Measurements from ENCODE around the gene TARS3. TPM values are rescaled to one million over a fixed set of nuclear protein-coding genes. Genes with fewer than 3 reads are reported as not detected.

The TARS3 gene
- total and polyA plus RNA-seq, 2 donors (not counting 1 experiment from before 2014, with no cell fraction given): 9.7 to 27.0 TPM

DNA sequence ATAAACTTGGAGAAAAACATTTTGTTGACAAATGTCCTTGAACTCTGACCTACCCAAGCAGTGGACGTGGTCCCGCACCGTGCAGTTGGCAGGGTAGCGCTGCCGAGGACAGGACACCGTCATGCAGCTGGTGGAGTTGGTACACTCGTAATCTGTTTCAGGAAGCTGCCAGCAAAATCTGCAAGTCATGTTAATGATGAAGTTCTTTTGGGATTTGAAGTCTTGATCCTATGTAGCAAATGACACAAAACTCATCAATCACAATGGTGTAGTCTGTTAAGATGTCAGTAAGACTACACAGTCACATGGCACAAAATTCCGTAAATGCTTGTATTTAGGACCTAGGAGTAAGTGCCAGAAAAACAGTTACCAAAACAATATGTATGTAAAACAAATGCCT, 77.6 kb downstream of the TARS3 start:
- Histone ChIP-seq H3K79me2 (ENCODE audit: control insufficient read depth, insufficient read depth, low read length) (peaks cover 48% of the 10 kb centered on the region), H3K36me3 (replicated peaks in 1 of 2; ENCODE audit: control extremely low read depth in 1 of 2, control insufficient read depth in 1 of 2, extremely low read depth in 1 of 2, insufficient read depth in 2 of 2, low read length in 1 of 2) (peaks cover 0 to 74% of the 10 kb centered on the region in 2 experiments)
- intact Hi-C loops (cut with micrococcal nuclease): no loop called here

DNA sequence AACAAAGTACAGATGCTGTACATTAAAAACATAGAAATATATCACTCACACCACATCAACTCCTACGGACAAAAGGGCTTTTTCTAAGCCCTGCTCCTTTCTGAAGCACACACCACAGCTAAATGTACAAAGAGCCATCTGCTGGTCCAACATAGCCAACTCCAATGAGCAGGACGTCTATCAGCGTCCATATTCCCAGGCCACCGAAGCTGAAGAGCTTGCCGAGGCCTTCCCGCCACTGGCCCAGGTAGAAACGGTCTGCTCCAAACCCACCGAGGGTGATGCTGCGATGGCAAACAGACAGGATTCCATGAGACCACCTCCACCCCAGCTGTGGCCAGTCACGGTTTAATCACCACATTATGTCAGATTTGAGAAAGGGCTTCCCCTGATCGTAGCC, 81.9 kb downstream of the TARS3 start:
- no peak overlapping the region for H3K4me3 ChIP-seq (ENCODE audit: control extremely low read depth in 1 of 5, extremely low read depth in 1 of 5, insufficient read depth in 1 of 5, low read depth in 2 of 5, low read length in 4 of 5)
- Mint-ChIP-seq H3K27ac (peak overlapping the region; percentile 27), H3K4me1 (peaks cover 18% of the 10 kb centered on the region), H3K4me3 (no peak overlapping the region), H3K27me3 (no peaks in the 10 kb centered on the region), H3K9me3 (ENCODE audit: insufficient read depth) (no peaks in the 10 kb centered on the region)
- ChIA-PET POLR2A (no interaction called here), CTCF (interaction anchor here (0.8 to 6.8 kb wide), 9 partner anchors 9 to 364 kb away, joined by 3 to 159 read pairs (median 4); partner anchors contain the start of gene SNRPA1)
- no peaks in the 10 kb centered on the region for H3K9me3 ChIP-seq (ENCODE audit: control extremely low read depth in 1 of 3, control insufficient read depth in 2 of 3, insufficient read depth in 1 of 3, low read length in 2 of 3)
- H3K36me3 ChIP-seq (replicated peaks in 1 of 2; ENCODE audit: control extremely low read depth in 1 of 2, control insufficient read depth in 1 of 2, extremely low read depth in 1 of 2, insufficient read depth in 2 of 2, low read length in 1 of 2): peaks cover 0 to 65% of the 10 kb centered on the region in 2 experiments
- TF ChIP-seq, protein P1, sequence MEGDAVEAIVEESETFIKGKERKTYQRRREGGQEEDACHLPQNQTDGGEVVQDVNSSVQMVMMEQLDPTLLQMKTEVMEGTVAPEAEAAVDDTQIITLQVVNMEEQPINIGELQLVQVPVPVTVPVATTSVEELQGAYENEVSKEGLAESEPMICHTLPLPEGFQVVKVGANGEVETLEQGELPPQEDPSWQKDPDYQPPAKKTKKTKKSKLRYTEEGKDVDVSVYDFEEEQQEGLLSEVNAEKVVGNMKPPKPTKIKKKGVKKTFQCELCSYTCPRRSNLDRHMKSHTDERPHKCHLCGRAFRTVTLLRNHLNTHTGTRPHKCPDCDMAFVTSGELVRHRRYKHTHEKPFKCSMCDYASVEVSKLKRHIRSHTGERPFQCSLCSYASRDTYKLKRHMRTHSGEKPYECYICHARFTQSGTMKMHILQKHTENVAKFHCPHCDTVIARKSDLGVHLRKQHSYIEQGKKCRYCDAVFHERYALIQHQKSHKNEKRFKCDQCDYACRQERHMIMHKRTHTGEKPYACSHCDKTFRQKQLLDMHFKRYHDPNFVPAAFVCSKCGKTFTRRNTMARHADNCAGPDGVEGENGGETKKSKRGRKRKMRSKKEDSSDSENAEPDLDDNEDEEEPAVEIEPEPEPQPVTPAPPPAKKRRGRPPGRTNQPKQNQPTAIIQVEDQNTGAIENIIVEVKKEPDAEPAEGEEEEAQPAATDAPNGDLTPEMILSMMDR (IDR thresholded peaks at IDR 0.05): no peak
- no peak for TF ChIP-seq EZH2 (IDR thresholded peaks at IDR 0.05; ENCODE audit: borderline replicate concordance, insufficient read depth, low read depth, low read length, poor library complexity, severe bottlenecking)
- ATAC-seq (ENCODE audit: low read depth): no peak
- peak overlapping the region in 1 of 2 donors; percentile 43 for H3K27ac ChIP-seq (ENCODE audit: low read length in 2 of 2)
- H3K4me1 ChIP-seq (ENCODE audit: control insufficient read depth in 2 of 2, insufficient read depth in 2 of 2, low read length in 2 of 2): peaks cover 18 to 19% of the 10 kb centered on the region in 2 donors
- H3K4me2 ChIP-seq (replicated peaks; ENCODE audit: low read depth, low read length, poor library complexity, severe bottlenecking): peak overlapping the region; percentile 31
- 94% methylated on average over 9 of the region's 11 CpGs for WGBS (ENCODE audit: insufficient coverage)
- peaks cover 24% of the 10 kb centered on the region for H3K79me2 ChIP-seq (ENCODE audit: control insufficient read depth, insufficient read depth, low read length)
- H3K9ac ChIP-seq (ENCODE audit: low read length): no peak overlapping the region
- no peaks in the 10 kb centered on the region for H3K27me3 ChIP-seq (replicated peaks in 1 of 4; ENCODE audit: control extremely low read depth in 1 of 4, control insufficient read depth in 3 of 4, insufficient read depth in 4 of 4, low read length in 3 of 4)
- H2AFZ ChIP-seq (ENCODE audit: insufficient read depth, low read depth, low read length, poor library complexity, severe bottlenecking): no peak overlapping the region
- intact Hi-C loops (cut with micrococcal nuclease): loop anchor here (5.0 kb wide), 1 partner anchor 625 kb away; no protein-coding TSS in a partner anchor
- no peak for DNase-seq
- peaks cover 24% of the 10 kb centered on the region for H4K20me1 ChIP-seq (ENCODE audit: control insufficient read depth, insufficient read depth, low read length, poor library complexity, severe bottlenecking)

More for the DNA sequence above, 77.6 kb downstream of the TARS3 start:
- no peaks in the 10 kb centered on the region for H3K9me3 ChIP-seq (ENCODE audit: control extremely low read depth in 1 of 3, control insufficient read depth in 2 of 3, insufficient read depth in 1 of 3, low read length in 2 of 3)
- ChIA-PET CTCF (interaction anchor here (1.5 kb wide), 1 partner anchor 357 kb away, joined by 3 read pairs; no protein-coding TSS in a partner anchor), POLR2A (no interaction called here)
- no peaks in the 10 kb centered on the region for H3K27me3 ChIP-seq (replicated peaks in 1 of 4; ENCODE audit: control extremely low read depth in 1 of 4, control insufficient read depth in 3 of 4, insufficient read depth in 4 of 4, low read length in 3 of 4)
- no peak overlapping the region for H3K9ac ChIP-seq (ENCODE audit: low read length)
- H4K20me1 ChIP-seq (ENCODE audit: control insufficient read depth, insufficient read depth, low read length, poor library complexity, severe bottlenecking): peaks cover 20% of the 10 kb centered on the region
- TF ChIP-seq, protein P1 (IDR thresholded peaks at IDR 0.05): no peak
- TF ChIP-seq EZH2 (IDR thresholded peaks at IDR 0.05; ENCODE audit: borderline replicate concordance, insufficient read depth, low read depth, low read length, poor library complexity, severe bottlenecking): no peak
- Mint-ChIP-seq H3K9me3 (ENCODE audit: insufficient read depth) (no peaks in the 10 kb centered on the region), H3K4me1 (peaks cover 31% of the 10 kb centered on the region), H3K27ac (no peak overlapping the region), H3K4me3 (no peak overlapping the region), H3K27me3 (no peaks in the 10 kb centered on the region)
- DNase-seq (no peak), ATAC-seq (ENCODE audit: low read depth) (no peak)
- H2AFZ ChIP-seq (ENCODE audit: insufficient read depth, low read depth, low read length, poor library complexity, severe bottlenecking): no peak overlapping the region
- WGBS (ENCODE audit: insufficient coverage): 82% methylated on average over 7 of the region's 8 CpGs
- peaks cover 22 to 25% of the 10 kb centered on the region in 2 donors for H3K4me1 ChIP-seq (ENCODE audit: control insufficient read depth in 2 of 2, insufficient read depth in 2 of 2, low read length in 2 of 2)
- no peak overlapping the region for H3K4me3 ChIP-seq (ENCODE audit: control extremely low read depth in 1 of 5, extremely low read depth in 1 of 5, insufficient read depth in 1 of 5, low read depth in 2 of 5, low read length in 4 of 5)
- no peak overlapping the region for H3K27ac ChIP-seq (ENCODE audit: low read length in 2 of 2)
- no peak overlapping the region for H3K4me2 ChIP-seq (replicated peaks; ENCODE audit: low read depth, low read length, poor library complexity, severe bottlenecking)
